ENCODE data around the gene OXER1. TPM values are rescaled to one million over a fixed set of nuclear protein-coding genes. Genes with fewer than 3 reads are reported as not detected.

The OXER1 gene
- total and polyA plus RNA-seq, 2 of the 13 experiments (the other 11 are each of a cell fraction or from before 2014, with no cell fraction given) = 8.0 to 9.0 TPM

- TF ChIP-seq, protein P1, sequence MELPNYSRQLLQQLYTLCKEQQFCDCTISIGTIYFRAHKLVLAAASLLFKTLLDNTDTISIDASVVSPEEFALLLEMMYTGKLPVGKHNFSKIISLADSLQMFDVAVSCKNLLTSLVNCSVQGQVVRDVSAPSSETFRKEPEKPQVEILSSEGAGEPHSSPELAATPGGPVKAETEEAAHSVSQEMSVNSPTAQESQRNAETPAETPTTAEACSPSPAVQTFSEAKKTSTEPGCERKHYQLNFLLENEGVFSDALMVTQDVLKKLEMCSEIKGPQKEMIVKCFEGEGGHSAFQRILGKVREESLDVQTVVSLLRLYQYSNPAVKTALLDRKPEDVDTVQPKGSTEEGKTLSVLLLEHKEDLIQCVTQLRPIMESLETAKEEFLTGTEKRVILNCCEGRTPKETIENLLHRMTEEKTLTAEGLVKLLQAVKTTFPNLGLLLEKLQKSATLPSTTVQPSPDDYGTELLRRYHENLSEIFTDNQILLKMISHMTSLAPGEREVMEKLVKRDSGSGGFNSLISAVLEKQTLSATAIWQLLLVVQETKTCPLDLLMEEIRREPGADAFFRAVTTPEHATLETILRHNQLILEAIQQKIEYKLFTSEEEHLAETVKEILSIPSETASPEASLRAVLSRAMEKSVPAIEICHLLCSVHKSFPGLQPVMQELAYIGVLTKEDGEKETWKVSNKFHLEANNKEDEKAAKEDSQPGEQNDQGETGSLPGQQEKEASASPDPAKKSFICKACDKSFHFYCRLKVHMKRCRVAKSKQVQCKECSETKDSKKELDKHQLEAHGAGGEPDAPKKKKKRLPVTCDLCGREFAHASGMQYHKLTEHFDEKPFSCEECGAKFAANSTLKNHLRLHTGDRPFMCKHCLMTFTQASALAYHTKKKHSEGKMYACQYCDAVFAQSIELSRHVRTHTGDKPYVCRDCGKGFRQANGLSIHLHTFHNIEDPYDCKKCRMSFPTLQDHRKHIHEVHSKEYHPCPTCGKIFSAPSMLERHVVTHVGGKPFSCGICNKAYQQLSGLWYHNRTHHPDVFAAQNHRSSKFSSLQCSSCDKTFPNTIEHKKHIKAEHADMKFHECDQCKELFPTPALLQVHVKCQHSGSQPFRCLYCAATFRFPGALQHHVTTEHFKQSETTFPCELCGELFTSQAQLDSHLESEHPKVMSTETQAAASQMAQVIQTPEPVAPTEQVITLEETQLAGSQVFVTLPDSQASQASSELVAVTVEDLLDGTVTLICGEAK (IDR thresholded peaks at IDR 0.05) = no peak
- TF ChIP-seq, protein P1 (CRISPR knock-in tag; IDR thresholded peaks at IDR 0.05) = peak; percentile 96
- TF ChIP-seq ZFP62 (CRISPR knock-in tag; IDR thresholded peaks at IDR 0.05) (peak; percentile 94; the same call in 1 of the 2 replicates), ZNF180 (CRISPR knock-in tag; IDR thresholded peaks at IDR 0.05; ENCODE audit: borderline replicate concordance, low read depth) (peak; percentile 66; the same call in 1 of the 2 replicates), CC2D1A (CRISPR knock-in tag; IDR thresholded peaks at IDR 0.05) (peak; percentile 97), NR0B2 (CRISPR knock-in tag; IDR thresholded peaks at IDR 0.05) (peak; percentile 93), SETDB1 (CRISPR knock-in tag; IDR thresholded peaks at IDR 0.05; ENCODE audit: borderline replicate concordance) (no peak), ZNF780A (CRISPR knock-in tag; IDR thresholded peaks at IDR 0.05) (peak; percentile 89), KDM6A (CRISPR knock-in tag; IDR thresholded peaks at IDR 0.05; ENCODE audit: low read depth) (peak; percentile 95), ZNF556 (CRISPR knock-in tag; IDR thresholded peaks at IDR 0.05; ENCODE audit: borderline replicate concordance) (peak; percentile 100), SIN3A (IDR thresholded peaks at IDR 0.05; ENCODE audit: borderline replicate concordance, low read depth, low read length) (peak; percentile 79; the same call in 1 of the 2 replicates), SNAPC4 (CRISPR knock-in tag; IDR thresholded peaks at IDR 0.05) (peak; percentile 46; the same call in 1 of the 2 replicates), EEA1 (CRISPR knock-in tag; IDR thresholded peaks at IDR 0.05; ENCODE audit: borderline replicate concordance) (no peak; the same call in 1 of the 2 replicates)
These were observed 28.8 kb upstream of the OXER1 start, which contains the start of gene HAAO (continued) for GRCh38 chr2:42792583-42793333.
